ENCODE data around the gene HAND2.

- TF ChIP-seq CTCF (IDR thresholded peaks at IDR 0.05), result no peak
- TF ChIP-seq EP300 (IDR thresholded peaks at IDR 0.05), result no peak
Measured at GRCh38 chr4:173572493-173573129, 42.6 kb upstream of the HAND2 start.
